Measurements from ENCODE around the gene SNAI1. TPM values are rescaled to one million over a fixed set of nuclear protein-coding genes. Genes with fewer than 3 reads are reported as not detected.
"Not testable (repeated sequence)": the region's sequence is repeated elsewhere in the genome, so short reads cannot be mapped to it uniquely, and the experiment has no call there.

The SNAI1 gene
- total RNA-seq, 1 experiment from 2014 or later: 8.8 TPM

GRCh38 chr20:50000548-50001222, 17.9 kb downstream of the SNAI1 start:
- POLR2A ChIA-PET; H3K36me3 ChIP-seq (ENCODE audit: control insufficient read depth, insufficient read depth, low read length); BruUV-seq (replicated peaks); DNase-seq (ENCODE audit: low read depth, low spot score); H3K9me3 ChIP-seq (ENCODE audit: control insufficient read depth, insufficient read depth, low read depth, low read length); in situ Hi-C loops (cut with HindIII; ENCODE audit: low pct_unique_long_range_greater_than_20kb, low sequenced_read_pairs); intact Hi-C loops (cut with micrococcal nuclease; ENCODE audit: unreplicated experiment); H3K27me3 ChIP-seq (ENCODE audit: control insufficient read depth, insufficient read depth, low read length); H3K27ac ChIP-seq (ENCODE audit: low read length); H3K4me3 ChIP-seq (ENCODE audit: low read depth in 2 of 2, low read length in 2 of 2); ATAC-seq; H3K4me1 ChIP-seq (ENCODE audit: control insufficient read depth, insufficient read depth, low read length): not testable (repeated sequence)
- CTCF ChIA-PET: interaction anchor here (0.6 kb wide), 1 partner anchor 27 kb away, joined by 3 read pairs; no protein-coding TSS in a partner anchor

GRCh38 chr20:50001784-50002311, 19.1 kb downstream of the SNAI1 start:
- no peak for TF ChIP-seq POLR2AphosphoS5 (IDR thresholded peaks at IDR 0.05; ENCODE audit: low read depth, low read length)
- TF ChIP-seq SIN3A (IDR thresholded peaks at IDR 0.05; ENCODE audit: borderline replicate concordance, insufficient read depth, low read depth, low read length): no peak
- no peak for TF ChIP-seq REST (IDR thresholded peaks at IDR 0.05; ENCODE audit: insufficient read depth in 1 of 2, low read depth in 2 of 2, low read length in 1 of 2)
- no peak for TF ChIP-seq CTCF (IDR thresholded peaks at IDR 0.05)
- TF ChIP-seq TCF7L2 (IDR thresholded peaks at IDR 0.05; ENCODE audit: low read depth, low read length): no peak
- Histone ChIP-seq H3K4me1 (ENCODE audit: control insufficient read depth, insufficient read depth, low read length) (peaks cover 10% of the 10 kb centered on the region), H3K9me3 (ENCODE audit: control insufficient read depth, insufficient read depth, low read depth, low read length) (no peaks in the 10 kb centered on the region), H3K27me3 (ENCODE audit: control insufficient read depth, insufficient read depth, low read length) (no peaks in the 10 kb centered on the region), H3K27ac (ENCODE audit: low read length) (no peak overlapping the region), H3K4me3 (ENCODE audit: low read depth in 2 of 2, low read length in 2 of 2) (no peak overlapping the region), H3K36me3 (ENCODE audit: control insufficient read depth, insufficient read depth, low read length) (no peaks in the 10 kb centered on the region)
- BruUV-seq (replicated peaks): no TSS peak
- ChIA-PET POLR2A (interaction anchor here (0.6 to 0.7 kb wide), 2 partner anchors 14 to 15 kb away, joined by 3 to 5 read pairs; no protein-coding TSS in a partner anchor), CTCF (interaction anchor here (0.6 kb wide), 1 partner anchor 70 kb away, joined by 4 read pairs; no protein-coding TSS in a partner anchor)
- in situ Hi-C loops (cut with HindIII; ENCODE audit: low pct_unique_long_range_greater_than_20kb, low sequenced_read_pairs): no loop called here
- intact Hi-C loops (cut with micrococcal nuclease; ENCODE audit: unreplicated experiment): no loop called here
- DNase-seq (ENCODE audit: low read depth, low spot score): no peak
- no peak for ATAC-seq

GRCh38 chr20:50003253-50003656, 20.5 kb downstream of the SNAI1 start:
- DNase-seq (ENCODE audit: low read depth, low spot score) (no peak), ATAC-seq (no peak)
- BruUV-seq (replicated peaks): no TSS peak
- no peaks in the 10 kb centered on the region for H3K9me3 ChIP-seq (ENCODE audit: control insufficient read depth, insufficient read depth, low read depth, low read length)
- intact Hi-C loops (cut with micrococcal nuclease; ENCODE audit: unreplicated experiment) (no loop called here), in situ Hi-C loops (cut with HindIII; ENCODE audit: low pct_unique_long_range_greater_than_20kb, low sequenced_read_pairs) (no loop called here)
- H3K36me3 ChIP-seq (ENCODE audit: control insufficient read depth, insufficient read depth, low read length): no peaks in the 10 kb centered on the region
- H3K4me3 ChIP-seq (ENCODE audit: low read depth in 2 of 2, low read length in 2 of 2): no peak overlapping the region
- TF ChIP-seq TCF7L2 (IDR thresholded peaks at IDR 0.05; ENCODE audit: low read depth, low read length) (no peak), SIN3A (IDR thresholded peaks at IDR 0.05; ENCODE audit: borderline replicate concordance, insufficient read depth, low read depth, low read length) (no peak), REST (IDR thresholded peaks at IDR 0.05; ENCODE audit: insufficient read depth in 1 of 2, low read depth in 2 of 2, low read length in 1 of 2) (no peak), CTCF (IDR thresholded peaks at IDR 0.05) (no peak), POLR2AphosphoS5 (IDR thresholded peaks at IDR 0.05; ENCODE audit: low read depth, low read length) (no peak)
- peaks cover 10% of the 10 kb centered on the region for H3K4me1 ChIP-seq (ENCODE audit: control insufficient read depth, insufficient read depth, low read length)
- H3K27me3 ChIP-seq (ENCODE audit: control insufficient read depth, insufficient read depth, low read length): no peaks in the 10 kb centered on the region
- POLR2A ChIA-PET: no interaction called here
- CTCF ChIA-PET: no interaction called here
- no peak overlapping the region for H3K27ac ChIP-seq (ENCODE audit: low read length)

Measured in Panc1 (cell line).